Measurements from ENCODE around the gene ATP2C1.

ATP2C1 gene

GRCh38 chr3:131053043-131053859 is 159.4 kb downstream of the ATP2C1 start:
- DNase-seq, result peak; percentile 40
